ENCODE measurements around the gene CEL.

GRCh38 chr9:133059623-133060022 lies 2.2 kb upstream of the CEL start:
- TF ChIP-seq, protein P1, sequence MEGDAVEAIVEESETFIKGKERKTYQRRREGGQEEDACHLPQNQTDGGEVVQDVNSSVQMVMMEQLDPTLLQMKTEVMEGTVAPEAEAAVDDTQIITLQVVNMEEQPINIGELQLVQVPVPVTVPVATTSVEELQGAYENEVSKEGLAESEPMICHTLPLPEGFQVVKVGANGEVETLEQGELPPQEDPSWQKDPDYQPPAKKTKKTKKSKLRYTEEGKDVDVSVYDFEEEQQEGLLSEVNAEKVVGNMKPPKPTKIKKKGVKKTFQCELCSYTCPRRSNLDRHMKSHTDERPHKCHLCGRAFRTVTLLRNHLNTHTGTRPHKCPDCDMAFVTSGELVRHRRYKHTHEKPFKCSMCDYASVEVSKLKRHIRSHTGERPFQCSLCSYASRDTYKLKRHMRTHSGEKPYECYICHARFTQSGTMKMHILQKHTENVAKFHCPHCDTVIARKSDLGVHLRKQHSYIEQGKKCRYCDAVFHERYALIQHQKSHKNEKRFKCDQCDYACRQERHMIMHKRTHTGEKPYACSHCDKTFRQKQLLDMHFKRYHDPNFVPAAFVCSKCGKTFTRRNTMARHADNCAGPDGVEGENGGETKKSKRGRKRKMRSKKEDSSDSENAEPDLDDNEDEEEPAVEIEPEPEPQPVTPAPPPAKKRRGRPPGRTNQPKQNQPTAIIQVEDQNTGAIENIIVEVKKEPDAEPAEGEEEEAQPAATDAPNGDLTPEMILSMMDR (IDR thresholded peaks at IDR 0.05): no peak
- TF ChIP-seq POLR2A (IDR thresholded peaks at IDR 0.05) (no peak), EP300 (IDR thresholded peaks at IDR 0.05) (no peak)
